Left lobe of liver (tissue), 2 donors: ENCODE results near the gene AKNAD1. TPM values are rescaled to one million over a fixed set of nuclear protein-coding genes. Genes with fewer than 3 reads are reported as not detected.

ENCODE experiments used
- ATAC-seq: fragments of 200-7000 bp; cut with Tn5 transposase; one replicate; pipeline ENCODE4 v1.9.1; 2020; ENCODE audit warnings: mild to moderate bottlenecking, moderate library complexity
- DNase-seq: peaks from one replicate; pipeline ENCODE4 v3.0.0-alpha.2; 2020; ENCODE audit warnings: low spot score
- total RNA-seq: library from RNA; stranded (reverse); gene quantifications from one replicate; pipeline ENCODE4 v1.2.1, GENCODE V29; 2021
- donor health status: DM: no; HTN: no; CAD: no; lungs with moderate emphysema.
- donor health status: DM: no; HTN: yes; CAD: no.

AKNAD1 gene
- total RNA-seq, 1 donor from 2014 or later = not detected

- ATAC-seq (no peak), DNase-seq (no peak)
Observed at GRCh38 chr1:108863984-108864383, 7.1 kb upstream of the AKNAD1 start.

GRCh38 chr1:108862698-108863477 is 6.0 kb upstream of the AKNAD1 start:
- ATAC-seq (no peak), DNase-seq (no peak)

GRCh38 chr1:108862017-108862610 is 5.2 kb upstream of the AKNAD1 start:
- ATAC-seq = no peak

GRCh38 chr1:108861566-108861965 is 4.7 kb upstream of the AKNAD1 start:
- ATAC-seq (no peak), DNase-seq (no peak)

More at GRCh38 chr1:108862017-108862610, 5.2 kb upstream of the AKNAD1 start:
- no peak for DNase-seq

DNA sequence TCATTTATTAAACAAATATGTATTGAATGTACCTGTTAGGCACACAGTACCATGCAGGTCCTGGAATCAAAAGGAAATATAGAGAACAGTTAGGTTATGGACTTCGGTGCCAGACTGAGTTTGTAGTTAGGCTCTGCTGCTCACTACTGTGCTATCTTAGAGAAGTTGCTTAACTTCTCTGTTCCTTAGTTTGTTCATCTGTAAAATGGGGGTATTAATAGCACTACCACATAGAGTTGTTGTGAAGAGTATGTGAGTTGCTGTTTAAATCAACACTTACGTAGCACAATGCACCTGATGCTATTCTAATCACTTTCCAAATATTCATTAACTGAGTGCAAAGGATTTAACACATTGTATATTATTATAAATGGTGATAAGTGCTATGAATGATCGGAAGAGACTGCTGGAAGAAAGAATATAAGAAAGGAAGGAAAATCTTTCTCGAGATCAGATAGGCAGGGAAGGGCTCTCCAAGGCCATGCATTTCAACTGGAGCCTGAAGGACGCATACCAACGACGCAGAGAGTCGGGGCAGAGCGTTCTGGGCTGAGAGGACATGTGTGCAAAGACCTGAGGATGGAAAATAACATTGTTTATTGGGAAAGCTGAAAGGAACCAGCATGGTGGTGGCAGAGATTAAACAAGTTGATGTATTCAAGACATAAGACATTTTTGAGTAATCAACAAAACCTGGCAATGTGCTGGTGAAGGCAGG is 3.5 kb upstream of the AKNAD1 start:
- ATAC-seq (no peak), DNase-seq (no peak)

DNA sequence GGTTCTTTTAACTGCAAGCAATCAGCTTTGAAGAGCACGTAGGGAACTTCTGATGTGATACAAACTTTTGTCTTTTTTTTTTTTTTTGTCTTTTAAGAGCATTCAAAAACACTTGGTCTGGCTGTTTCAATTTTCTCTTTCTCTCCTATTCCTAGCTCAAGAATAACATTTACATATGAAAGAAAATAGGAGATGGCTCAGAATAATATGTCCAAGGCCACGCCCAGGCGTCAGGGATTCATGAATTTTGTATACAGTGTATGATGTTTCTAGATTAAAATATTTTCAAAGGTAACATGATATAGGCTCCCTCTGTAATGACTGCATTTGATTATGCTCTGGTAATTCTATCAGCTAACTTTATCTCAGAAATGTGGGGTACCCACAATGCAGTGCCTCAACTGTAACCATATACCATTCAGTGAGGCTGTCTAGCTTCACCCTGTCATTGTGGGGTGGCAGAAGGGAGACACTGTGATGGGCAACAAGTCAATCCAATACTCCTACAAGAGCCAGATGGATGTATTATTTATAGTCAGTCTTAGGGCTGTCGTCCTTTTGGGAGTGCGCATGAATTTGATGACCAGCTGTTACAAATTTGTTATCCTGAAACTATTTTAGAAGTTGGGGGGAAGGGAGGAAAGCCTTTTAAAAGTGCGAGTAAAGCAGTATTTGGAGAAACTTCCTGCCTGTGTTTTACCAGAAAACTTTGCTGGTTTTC is 1.5 kb upstream of the AKNAD1 start:
- ATAC-seq = no peak

GRCh38 chr1:108854221-108855019 is 2.5 kb downstream of the AKNAD1 start:
- no peak for DNase-seq
- ATAC-seq = no peak

More for the DNA sequence above, 1.5 kb upstream of the AKNAD1 start:
- no peak for DNase-seq

DNA sequence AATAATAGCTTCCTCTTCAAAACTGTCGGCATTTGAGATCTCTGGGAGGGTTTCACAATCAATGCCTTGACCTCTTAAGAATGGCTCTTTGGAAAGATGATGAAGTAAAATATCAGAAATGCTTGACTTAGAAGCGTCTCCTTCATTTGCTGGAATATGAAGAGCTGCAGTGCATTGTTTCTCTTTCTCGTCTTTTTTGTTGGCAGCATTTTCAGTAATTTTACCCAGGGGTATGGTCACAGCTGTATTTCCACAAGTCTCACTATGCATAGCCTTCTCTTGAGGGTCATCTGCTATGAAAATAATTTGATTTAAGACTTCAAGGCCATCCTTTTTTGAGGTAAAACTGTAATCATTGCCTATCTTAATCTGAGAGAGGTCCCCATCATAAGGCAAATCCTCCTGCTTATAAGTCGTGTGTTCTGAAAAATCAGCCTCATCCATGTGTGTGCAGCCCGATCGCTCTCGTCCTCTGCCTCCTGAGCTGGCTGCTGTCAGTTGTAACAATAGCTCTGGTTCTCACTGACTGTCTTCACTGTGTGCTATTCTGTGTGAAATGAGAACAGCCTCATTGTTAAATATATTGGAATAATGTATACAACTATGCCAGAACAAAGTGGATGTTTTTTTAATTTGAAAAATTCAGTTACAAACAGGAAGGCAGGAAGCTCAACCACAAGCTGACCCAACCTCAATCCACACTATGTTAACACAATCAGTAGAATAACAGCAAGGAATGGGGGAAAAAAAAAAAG is 4.5 kb downstream of the AKNAD1 start:
- ATAC-seq (no peak), DNase-seq (no peak)

- no peak for ATAC-seq
- no peak for DNase-seq
Observed at GRCh38 chr1:108851567-108851966, 5.3 kb downstream of the AKNAD1 start.

- DNase-seq (no peak), ATAC-seq (no peak)
Observed at GRCh38 chr1:108850929-108851328, 6.0 kb downstream of the AKNAD1 start.

DNA sequence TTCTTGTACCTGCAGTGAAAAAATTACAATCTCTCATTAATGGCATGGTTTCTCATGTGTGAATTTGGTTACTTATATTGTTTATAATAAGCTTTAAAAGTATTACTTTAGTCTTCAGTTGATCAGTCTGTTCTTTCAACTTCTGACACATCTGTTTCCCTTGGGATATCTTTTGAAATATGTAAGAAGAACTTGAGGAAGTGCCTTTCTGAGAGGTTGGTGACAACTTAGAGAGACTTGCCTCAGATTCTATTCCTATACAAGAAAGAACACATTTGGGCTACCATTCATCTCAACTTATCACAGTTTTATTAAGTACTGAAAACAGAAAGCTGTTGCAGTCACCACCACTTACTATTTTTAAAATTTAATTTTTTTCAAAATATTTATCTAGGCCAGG is 8.1 kb downstream of the AKNAD1 start:
- DNase-seq = no peak
- no peak for ATAC-seq

- no peak for ATAC-seq
- no peak for DNase-seq
Observed at GRCh38 chr1:108847494-108847893, 9.4 kb downstream of the AKNAD1 start.

GRCh38 chr1:108845991-108846390 is 10.9 kb downstream of the AKNAD1 start:
- no peak for DNase-seq
- ATAC-seq = no peak

GRCh38 chr1:108845446-108845845 is 11.4 kb downstream of the AKNAD1 start:
- no peak for ATAC-seq
- no peak for DNase-seq

DNA sequence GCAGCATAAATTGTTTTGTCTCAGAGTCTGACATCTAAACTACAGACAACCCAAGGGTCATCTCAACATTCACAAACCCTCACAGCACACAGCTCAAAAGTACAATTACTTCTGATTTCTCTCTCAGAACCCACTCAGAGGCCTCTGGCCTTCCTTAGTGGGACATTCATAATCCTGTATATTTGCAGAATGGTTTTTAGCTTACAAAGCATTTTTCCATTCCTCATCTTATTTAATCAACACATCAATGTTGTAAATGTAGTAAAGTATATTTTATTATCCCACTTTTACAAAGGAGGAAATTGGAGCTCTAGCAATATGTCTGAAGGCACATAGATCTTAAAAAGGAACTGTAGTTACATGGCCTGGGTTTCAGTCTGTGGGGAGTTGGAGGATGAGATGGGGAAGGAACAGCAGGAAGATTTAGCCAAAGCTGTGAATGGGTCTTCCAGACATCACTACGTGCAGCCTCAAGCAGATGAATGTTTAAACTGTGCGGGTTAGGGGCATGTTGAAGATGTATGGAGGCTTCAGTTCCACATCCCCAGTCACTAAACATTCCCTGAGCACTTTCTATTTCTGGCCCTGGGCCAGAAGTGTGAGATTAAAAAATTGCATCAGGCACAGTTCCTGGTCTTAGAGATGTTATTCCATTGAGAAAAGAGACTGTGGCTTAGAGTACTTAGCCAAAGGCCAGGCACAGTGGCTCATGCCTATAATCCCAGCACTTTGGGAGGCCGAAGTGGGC is 13.3 kb downstream of the AKNAD1 start:
- DNase-seq = no peak
- no peak for ATAC-seq

DNA sequence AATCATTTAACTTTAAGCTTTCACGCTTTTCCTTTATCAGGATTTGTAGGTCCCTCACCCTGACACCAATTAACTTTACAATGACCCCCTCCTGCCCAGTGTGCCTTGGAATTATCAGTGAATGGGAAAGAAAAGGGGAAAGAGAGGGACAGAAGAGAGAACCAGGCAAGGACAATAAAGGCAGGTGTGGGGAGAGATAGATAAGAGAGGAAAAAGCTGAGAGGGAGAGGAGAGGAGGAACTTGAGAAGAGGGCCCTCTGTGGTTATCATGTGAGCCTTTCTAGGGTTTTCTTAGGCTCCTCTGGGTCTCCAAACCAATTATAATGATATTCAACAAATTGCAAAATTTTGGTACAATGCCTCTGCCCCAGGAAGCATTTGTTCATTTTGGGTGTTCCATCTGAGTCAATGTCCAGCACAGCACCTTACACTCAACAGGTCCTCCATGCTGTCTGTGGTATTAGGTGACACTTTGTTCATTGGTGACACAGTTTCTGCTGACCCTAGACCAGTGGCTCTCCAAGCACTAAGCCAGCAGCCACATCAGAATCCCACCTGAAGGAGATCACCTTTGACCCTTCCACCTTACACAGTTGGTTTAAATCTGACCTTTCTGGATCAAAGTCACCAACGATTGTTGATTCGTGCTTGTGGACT is 14.2 kb downstream of the AKNAD1 start:
- DNase-seq = no peak
- ATAC-seq = no peak

DNA sequence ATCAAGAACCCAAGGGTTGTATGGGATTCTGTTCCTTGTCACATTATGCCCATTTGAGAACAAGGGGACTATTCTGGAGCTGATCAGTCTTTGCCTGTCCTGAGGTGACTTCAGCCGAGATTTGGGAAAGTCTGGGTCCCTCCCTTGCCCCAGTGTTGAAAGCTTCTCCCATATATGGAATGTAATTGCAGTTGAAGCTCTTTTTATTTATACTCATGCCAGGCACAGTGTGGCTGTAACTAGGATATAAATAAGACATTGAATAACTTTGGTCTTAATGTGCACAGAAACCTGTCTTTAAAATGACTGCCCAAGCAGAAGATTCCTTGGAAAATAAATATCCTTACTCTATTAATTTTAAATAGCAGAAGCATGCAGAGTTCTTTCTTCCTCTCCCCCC is 15.2 kb downstream of the AKNAD1 start:
- no peak for DNase-seq
- ATAC-seq = no peak

- ATAC-seq = no peak
- DNase-seq = no peak
Observed at GRCh38 chr1:108832929-108833328, 24.0 kb downstream of the AKNAD1 start.

DNA sequence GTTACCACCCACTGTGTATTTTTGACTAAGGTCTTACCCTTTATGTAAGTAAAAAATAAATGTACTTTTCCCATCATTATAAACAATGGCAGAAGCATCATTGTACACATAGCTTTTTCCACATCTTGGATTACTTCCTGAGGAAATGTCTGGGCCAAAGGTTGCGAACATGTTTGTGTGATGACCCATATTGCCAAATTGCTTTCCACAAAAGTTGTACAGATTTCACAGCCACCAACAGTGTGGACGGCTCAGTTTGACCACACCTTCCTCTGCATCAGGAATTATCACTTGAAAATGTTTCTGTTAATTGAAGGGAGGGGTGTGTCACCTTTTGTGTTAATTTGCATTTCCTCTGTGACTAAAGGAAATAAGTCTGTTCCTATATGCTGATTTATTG is 25.7 kb downstream of the AKNAD1 start:
- DNase-seq (no peak), ATAC-seq (no peak)
